Measurements from ENCODE around the gene VAV3.

The VAV3 gene

DNA sequence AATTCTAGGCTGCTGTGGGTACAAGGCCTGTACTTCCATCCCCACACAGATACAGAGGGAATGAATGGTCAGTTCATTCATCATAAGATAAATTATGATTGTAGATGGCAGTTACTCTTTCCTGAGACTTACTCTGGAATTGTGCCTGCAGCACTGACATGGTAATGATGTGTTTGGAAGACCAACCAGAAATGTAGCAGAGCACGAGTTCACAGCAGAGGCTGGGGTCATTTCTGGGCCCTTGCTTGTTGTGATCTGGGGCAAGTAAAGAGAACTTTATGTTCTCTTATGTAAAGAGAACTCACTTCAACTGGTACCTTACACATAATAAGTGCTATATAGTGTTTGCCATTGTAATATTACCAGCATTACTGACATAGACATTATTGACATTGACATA lies 412.2 kb downstream of the VAV3 start:
- DNase-seq: no peak

DNA sequence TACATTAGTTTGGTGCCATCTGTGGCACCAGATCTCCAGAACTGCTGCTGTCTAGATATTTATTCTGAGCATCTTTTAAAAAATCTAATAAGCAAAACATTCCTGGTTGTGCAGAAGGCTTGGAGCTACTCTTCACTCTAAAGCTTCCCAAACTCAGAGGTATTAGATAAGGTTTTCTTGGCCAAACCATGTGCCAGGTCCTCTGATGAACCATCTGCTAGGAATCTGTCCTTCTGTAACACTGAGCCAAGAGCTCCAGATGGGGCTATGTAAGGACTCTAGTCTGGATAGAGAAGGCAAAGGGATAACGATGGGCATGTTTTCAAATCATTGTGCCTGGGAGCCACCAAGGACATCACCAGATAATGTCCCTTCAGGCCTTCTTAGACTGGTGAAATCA lies 413.5 kb downstream of the VAV3 start:
- DNase-seq: no peak

DNA sequence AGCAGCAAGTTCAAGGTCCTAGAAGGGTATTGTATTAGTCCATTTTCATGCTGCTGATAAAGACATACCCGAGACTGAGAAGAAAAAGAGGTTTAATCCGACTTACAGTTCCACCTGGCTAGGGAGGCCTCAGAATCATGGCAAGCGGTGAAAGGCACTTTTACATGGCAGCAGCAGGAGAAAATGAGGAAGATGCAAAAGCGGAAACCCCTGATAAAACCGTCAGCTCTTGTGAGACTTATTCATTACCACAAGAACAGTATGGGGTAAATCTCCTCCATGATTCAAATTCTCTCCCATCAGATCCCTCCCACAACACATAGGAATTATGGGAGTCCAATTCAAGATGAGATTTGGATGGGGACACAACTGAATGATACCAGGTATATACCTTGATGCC lies 414.6 kb downstream of the VAV3 start:
- no peak for DNase-seq

DNA sequence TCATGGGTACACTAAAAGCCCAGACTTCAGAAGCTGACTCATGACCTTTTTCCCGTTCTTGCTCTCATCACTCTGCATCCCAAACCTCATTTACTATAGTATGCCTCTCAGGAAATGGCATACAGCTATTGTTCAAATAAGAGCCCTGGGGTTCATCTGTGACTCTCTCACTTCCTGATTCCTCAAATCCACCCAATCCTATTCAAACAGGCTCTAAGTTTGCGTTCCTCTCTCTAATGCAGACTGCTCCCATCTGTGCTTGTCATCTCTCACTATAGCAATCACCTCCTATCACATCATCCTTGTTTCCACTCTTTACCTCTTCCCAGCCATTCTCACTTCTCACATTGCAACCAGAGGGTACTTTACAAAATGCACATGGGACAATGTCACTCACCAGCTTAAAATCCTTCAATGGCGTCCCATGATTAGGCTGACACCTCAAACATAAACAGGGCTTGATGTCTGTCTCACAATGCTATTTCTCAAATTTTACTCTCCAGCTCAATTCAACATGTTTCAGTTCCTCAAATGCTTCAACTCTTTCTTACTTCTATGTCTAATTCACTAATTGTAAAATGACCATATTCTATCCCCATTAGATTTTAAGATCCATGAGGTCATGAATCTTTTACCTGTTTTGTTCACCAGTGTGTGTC lies 415.7 kb downstream of the VAV3 start:
- no peak for DNase-seq

DNA sequence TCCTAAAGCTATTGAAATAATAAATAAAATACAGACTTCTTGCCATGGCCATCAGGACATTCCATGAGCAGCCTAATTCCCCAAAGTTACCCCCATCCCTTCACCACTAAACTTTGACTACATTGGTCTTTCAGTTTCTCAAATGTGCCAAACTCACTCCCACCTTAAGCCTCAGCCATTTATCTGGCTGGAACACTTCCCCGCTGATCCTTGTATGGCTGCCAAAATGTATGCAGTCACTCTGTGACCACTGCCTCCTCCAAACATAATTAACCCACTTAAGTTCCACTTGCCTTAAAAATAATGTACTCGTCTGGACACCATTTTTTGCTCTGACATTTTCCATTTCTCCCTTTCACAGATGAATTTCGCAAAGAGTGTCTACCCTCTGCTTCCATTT lies 416.7 kb downstream of the VAV3 start:
- DNase-seq: peak in 1 of 2 experiments; percentile 37

DNA sequence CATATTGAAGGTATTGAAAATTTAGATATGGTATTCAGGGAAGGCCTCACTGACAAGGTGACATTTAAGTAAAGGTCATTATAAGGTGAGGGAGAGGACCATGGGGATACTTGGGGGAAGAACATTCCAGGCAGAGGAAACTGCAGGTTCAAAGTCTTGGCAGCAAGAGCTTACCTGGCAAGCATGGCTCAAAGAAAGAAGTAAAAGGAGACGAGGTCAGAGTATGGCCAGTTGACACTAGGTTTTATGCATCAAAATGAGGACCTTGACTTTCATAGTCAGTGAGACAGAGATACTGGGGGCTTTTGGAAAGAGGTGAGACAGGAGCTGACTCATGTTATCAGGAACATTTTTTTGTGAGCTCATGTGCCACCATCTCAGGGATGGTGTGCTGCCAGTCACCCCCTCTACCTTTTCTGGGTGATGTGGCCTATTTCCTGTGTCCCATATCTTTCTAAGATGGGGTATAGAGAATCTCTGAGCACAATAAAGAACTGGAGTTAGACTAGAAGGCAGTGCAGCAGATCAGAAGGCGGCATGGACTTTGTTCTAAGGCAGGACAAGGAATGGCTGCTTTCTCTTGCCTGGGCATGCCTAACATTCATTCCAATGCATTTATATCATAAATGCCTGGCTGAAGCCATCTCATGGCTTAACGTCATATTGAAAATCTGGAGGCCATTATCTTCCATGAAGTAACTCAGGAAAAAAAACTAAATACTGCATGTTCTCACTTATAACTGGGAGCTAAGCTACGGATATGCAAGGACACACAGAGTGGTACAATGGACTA lies 417.4 kb downstream of the VAV3 start:
- no peak for DNase-seq

DNA sequence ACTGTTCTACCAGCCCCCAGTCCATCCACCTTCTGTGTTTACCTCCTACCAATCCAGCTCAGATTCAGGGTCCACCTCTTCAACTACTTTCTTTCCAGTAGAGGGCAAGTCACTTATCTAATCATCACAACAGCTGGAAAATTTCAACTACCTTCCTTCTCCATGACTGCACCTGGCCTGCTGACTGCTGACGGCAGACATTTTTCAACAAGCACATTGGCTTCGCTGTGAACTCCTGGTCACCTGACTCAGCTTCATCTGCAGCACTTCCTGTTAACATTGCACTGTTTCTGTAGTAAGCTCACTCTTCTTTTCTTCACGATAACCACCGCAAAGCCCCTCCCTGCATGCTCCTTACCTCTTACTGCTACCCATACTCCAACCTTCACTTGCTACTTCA lies 418.4 kb downstream of the VAV3 start:
- DNase-seq: no peak

DNA sequence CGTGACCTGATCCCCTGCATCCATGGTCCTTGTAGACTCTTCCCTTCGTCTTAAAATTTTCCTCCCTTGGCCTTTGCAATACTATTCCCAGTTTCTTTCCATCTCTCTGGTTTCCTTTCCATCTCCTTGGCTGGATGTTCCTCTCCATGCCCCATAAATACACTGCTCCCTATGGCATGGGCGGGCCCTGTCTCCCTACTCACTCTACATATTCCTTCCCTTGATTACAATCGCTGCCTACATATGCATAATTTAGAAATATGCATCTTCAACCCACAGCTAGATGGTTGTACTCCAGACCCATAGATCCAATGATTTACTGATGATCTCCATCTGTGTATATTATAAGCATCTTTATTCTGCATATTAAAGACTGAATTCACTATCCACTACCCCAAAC lies 419.1 kb downstream of the VAV3 start:
- DNase-seq: no peak

DNA sequence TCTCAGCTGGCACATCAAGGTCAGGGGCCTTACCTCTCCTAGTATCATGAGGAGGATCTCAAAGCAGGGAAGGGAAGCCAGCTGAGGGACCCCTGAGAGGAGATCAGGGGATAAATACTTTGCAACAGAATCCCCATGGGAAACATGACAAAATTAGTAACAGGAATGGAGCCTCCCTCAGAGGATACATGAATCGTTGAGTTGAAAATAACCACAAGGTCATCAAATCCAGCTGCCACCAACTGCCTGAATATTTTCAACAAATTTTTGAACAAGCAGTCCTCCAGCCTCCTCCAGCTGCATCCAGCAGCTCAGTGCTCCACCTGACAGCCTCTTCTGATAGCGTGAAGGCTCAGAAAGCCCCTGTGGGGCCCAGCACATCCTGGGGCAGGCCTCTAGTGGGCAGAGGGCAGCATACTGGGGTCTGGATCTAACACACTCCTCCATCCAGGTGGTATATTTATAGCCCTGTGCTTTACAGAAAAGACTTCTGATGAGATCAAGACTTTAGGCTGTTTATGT lies 419.9 kb downstream of the VAV3 start:
- no peak for DNase-seq

DNA sequence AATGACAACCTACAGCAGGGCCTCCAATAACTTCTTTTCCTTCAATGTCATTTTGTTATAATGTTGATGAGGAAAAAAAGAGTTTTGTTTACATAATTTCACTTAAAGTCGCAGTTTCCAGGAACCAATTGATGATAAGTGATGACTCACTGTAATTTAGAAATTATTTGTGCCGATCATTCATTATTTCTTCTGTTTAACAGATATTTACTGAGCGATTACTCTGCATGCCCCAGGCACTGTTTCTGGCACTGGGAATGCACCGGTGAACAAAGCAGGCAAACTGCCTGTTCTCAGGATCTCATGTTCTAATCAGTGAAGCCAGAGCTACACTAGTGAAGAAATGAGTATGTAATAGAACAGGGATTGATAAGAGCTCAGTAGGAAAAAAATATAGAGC lies 420.7 kb downstream of the VAV3 start:
- no peak for DNase-seq

DNA sequence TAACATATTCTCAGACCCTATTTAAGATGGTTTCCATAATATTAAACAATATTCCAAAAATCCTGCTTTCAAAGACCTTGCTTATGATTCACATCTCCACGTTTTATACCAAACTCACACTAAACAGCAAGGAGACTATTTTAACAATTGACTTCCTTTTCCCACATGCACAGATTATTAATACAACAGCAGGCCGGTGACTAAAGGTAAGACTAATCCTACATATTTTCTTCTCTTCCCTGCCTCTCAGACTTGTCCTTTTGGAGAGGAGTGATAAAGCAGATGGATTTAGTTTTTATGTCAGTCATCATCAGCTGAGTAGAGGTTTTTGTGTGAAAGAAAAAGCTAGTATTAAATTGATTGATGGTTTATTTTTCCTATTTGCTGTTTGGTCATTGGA lies 423.6 kb downstream of the VAV3 start:
- DNase-seq: no peak

DNA sequence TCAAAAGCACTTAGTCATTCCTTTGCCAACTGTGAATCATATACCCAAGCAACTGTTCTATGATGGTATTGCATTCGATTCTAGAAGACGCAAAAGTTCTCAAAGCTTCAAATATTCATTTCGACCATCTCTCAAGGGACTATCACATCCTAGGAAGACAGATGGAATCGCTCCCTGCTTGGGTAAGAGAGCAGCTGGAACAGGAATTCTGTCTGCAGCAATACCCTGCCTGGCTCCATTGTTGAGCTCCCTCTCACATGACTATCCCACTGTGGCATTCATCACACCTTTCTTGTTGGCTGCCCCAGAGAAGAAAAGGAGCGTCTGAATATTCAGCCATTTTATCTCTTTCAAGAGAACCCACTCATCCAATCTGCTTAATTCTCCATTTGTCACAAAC lies 426.5 kb downstream of the VAV3 start:
- no peak for DNase-seq

DNA sequence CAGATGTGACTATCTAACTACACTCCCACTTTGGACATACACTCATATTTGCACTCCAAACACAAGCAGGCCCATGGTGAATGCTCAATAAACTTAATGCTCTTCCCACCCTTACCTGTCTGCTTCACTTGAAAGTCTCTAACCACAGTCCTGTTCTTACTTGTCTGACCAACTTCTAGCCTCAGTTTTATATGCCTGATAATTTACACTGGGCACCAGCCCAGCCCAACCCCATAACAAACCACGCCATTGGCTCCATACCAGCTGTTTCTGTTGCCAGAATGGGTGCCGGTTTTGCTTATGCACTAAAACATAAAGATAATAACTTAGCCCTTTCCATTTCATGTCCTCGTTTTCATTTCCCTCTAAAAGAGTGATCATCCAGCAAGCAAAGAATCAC lies 428.7 kb downstream of the VAV3 start:
- no peak for DNase-seq

DNA sequence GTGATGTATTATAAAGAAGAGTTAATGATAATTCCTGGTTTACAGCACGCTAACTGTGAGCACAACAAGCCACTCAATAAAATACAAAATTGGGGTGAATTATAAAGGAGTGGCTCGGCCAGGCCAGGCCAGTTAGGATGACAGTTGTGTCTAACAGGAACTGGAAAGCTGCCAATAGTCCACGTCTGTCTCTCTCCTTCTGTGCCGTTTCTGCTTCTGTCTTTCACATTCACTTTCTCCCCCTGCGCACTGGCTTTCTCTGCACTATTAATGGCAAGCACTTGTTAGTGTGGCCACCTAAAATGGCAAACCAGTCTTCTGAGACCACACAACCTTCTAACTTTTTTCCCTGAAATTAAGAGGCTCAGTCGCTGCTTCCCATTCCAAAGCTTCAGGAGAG lies 429.9 kb downstream of the VAV3 start:
- DNase-seq: no peak

DNA sequence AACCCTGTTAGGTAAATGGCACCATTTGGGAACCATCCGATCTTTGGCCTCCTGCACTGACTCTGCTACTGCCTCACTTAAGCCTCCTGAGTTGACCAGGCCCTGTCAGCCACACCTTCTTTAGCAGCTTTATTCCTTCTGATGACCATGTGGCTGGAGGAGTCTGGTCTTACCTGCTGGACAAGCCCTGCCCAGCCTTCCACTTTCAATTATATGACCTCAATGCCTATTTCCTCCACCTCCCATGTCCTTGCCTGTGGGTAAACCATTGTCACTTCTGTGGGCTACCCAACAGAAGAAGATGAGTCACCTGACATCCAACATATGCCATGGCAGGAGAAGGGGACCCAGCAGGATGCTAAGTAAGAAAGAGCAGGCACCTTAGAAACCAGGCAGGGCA lies 430.3 kb downstream of the VAV3 start:
- DNase-seq: no peak

DNA sequence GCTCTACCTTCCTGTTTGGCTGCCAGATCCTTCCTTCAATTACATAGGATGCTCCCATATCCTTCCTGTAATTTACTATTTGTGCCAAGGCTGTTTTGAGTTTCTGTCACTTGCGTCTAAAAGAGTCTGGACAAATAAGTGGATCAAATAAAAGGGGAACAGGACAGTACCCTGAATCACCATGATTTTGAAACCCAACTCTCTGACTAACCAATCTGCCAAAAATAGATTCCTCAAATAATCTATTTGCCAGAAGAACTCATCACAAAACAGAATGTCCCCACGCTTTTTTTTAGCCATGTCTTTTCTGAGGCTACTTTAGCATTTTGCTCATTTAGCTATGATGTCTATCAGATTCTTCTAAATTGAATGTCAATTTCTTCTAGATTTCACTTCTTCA lies 431.5 kb downstream of the VAV3 start:
- DNase-seq: no peak

DNA sequence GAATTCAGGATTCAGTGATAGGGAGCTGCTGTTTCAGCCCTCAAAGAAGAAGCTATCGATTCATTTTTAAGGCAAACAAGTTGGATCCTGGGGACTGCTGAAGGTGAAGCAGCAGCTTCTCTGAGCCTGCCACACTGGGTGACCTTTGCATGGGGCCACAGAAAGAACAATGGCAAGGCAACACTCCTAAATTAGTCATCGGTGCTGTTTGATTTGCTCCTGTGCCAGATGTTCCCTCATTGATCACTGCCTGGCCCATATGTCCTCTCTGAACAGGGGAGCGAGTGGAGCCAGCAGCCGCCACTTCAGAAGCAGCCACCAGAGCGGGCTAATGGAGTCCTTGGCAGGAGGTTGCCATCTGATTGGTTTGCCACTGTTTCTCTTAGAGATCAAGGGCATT lies 432.7 kb downstream of the VAV3 start:
- DNase-seq: peak; percentile 47 to 49

DNA sequence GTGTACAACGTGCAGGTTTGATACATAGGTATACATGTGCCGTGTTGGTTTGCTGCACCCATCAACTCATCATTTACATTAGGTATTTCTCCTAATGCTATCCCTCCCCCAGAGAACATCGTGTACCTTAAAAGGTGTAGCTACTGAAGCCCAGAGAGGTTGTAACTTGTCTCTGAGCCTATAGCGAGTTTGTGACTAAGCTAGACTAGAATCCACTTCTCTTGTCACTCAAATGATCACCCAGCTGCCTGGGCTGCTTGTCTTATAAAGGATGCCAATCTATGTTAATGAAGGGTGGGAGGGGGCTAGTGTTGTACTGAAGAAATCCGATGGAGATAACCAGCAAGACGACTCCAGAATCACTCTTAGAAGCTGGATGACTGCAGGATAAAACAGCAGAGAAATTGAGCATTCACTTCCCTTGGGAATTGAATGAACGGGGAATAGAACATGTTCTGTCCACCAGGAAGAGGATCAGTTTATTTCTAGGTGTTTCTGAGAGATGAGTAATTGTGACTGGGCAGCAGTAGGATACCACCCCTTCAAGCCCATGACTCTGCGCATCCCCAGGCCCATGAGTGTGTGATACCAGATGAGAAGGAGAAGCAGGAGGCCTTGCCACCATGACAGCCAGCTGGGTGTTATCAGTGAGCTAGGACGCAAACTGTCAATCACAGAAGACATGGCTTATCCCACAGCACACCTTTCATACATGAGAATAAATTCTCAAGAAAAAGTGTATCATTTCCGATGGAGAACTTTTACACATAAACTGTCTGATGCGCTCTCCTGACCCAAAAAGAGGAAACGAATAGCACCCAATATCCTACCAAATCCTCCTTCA lies 433.7 kb downstream of the VAV3 start:
- DNase-seq: no peak

DNA sequence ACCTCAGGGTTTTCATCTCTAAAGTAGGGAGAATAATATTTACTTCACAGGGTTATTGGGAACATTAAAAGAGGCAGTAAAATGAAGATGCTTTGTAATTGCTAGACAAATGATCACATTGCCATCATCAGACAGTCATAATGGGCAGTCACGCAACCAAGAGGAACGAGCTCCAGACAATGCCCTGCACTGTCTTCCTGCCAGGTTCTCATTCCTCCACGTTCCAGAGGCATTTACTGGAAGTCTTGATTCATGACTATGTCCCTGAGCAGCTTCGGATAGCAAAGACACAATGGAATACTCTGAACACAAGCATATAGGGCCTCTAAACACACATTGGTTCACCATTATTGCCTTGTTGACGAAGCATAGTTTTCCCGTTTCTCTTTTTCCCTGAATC lies 434.4 kb downstream of the VAV3 start:
- no peak for DNase-seq

DNA sequence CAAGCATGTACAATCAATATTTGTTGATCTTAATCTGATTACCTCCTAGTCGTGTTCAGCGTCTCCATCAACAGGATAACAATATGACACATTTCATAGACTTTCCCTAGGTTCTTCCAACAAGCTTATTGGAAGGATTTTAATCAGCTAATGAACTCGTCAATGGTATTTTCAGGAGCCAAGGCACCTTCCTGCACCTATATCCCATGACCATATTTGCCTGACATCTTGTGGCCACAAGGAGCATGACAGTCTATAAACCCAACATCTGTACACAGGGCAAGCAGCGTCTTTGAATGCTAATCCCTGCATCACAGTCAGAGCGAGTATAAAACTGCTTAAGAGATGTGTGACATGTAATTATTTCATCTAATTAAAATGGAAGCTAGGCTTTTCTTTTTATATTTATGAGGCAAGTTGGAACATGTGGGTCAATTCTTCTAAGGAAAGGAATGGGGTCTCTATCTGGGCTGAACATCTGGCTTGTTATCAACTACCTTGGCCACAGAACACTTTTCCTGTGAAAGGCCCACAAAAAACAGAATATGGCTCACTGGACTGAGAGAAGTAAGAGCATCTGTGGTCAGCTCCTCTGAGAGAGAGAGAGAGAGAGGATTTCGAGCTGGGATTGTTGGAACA lies 435.4 kb downstream of the VAV3 start:
- DNase-seq: no peak

DNA sequence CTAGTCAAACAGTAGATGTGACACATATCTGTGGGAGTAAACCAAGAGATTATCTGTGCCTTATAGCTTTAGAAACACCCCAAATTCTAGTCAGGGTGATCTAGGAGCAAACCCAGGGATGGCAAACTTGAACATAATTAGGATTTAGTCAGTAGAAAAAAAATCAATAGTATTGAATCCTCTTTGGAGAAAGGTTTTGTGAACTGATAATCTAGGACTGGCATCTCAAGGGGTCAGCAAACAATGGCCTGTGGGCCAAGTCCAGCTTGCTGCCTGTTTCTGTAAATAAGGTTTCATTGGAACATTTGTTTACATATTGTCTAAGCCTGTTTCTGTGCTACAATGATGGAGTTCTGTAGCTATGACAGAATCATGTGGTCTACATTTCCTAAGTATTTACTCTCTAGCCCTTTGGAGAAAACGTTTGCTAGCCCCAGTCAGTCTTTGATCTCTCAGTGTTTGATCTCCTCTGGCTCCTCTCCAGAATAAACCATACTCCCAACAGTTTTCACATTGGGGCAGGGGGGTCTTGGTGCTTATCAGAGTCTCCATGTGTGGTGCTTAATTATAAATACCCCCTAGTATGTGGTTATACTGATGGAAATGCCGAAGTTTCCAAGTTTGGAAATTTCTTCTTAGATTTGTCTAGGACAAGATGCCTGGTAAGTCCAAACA lies 438.3 kb downstream of the VAV3 start:
- DNase-seq: no peak

DNA sequence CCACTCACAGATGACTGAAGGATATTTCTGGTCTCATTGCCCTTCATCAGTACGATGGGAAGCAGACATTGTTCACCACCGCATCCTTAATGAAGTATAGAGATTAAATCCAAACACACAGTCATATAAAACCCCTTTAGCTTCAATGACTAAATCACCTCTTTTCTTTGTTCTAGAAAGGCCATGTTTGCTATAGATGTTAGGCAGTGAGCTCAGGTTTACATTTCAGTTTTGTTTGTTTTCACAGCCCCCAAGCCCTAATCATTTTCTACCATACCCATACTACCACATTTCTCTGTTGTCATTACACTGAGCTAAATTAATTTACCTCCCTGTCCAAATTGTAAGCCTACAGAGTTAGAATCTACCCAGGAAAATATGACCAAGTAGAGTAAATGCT lies 439.0 kb downstream of the VAV3 start:
- no peak for DNase-seq

DNA sequence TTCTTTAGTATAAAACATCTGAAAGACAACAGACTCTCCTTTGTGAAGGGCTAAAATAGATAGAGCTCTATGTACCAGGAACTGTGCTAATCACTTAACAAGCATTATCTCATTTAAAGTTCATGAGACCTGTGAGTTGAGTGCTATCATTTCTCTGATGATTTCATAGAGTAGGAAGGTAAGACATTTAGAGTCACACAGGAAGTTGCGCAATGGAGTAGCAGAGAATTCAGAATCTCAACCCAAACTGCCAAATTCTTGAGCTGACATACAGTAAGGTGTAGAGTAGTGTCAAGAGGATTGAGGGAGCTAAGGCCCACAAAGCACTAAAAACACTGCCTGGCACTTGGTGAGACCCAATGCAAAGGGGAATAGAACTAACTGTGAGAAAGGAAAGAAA lies 439.8 kb downstream of the VAV3 start:
- DNase-seq: no peak
